Measurements from ENCODE around the gene GPRC5A.

Gene GPRC5A

DNA sequence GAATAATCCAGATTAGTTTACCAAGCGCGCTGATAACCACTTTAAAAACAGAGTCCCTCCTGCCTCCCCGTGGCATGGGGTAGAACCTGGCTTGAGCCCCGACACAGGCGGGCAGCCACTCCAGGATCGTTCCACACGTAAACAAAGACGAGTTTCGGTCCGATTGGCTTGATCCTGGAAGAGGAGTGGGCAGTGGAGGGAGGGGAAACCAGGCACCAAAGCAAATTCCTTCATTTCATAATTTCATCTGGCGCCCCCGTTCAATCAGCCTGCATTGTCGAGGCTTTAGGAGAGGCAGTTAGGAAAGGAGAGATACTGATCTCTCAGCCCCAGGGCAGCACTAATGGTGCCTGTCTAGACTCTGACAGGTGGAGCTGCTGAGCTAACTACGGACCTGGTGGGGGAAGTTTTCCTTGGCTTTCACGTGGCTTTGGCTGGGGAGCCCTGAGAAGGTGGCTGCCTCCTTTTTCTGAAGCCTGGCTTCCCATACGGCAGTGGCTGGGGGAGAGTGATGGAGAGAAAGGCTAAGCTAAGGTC is 751 bp upstream of the GPRC5A start (continued):
- no peak for TF ChIP-seq GLI4 (tag by site-specific recombination; IDR thresholded peaks at IDR 0.05)
- no peak for TF ChIP-seq ZFP41 (tag by site-specific recombination; IDR thresholded peaks at IDR 0.05; ENCODE audit: borderline replicate concordance)
- TF ChIP-seq ZNF510 (tag by site-specific recombination; IDR thresholded peaks at IDR 0.05; ENCODE audit: insufficient replicate concordance), result no peak
- TF ChIP-seq, protein P1, sequence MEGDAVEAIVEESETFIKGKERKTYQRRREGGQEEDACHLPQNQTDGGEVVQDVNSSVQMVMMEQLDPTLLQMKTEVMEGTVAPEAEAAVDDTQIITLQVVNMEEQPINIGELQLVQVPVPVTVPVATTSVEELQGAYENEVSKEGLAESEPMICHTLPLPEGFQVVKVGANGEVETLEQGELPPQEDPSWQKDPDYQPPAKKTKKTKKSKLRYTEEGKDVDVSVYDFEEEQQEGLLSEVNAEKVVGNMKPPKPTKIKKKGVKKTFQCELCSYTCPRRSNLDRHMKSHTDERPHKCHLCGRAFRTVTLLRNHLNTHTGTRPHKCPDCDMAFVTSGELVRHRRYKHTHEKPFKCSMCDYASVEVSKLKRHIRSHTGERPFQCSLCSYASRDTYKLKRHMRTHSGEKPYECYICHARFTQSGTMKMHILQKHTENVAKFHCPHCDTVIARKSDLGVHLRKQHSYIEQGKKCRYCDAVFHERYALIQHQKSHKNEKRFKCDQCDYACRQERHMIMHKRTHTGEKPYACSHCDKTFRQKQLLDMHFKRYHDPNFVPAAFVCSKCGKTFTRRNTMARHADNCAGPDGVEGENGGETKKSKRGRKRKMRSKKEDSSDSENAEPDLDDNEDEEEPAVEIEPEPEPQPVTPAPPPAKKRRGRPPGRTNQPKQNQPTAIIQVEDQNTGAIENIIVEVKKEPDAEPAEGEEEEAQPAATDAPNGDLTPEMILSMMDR (tag by site-specific recombination; IDR thresholded peaks at IDR 0.05), result peak; percentile 78
- TF ChIP-seq, protein P2, sequence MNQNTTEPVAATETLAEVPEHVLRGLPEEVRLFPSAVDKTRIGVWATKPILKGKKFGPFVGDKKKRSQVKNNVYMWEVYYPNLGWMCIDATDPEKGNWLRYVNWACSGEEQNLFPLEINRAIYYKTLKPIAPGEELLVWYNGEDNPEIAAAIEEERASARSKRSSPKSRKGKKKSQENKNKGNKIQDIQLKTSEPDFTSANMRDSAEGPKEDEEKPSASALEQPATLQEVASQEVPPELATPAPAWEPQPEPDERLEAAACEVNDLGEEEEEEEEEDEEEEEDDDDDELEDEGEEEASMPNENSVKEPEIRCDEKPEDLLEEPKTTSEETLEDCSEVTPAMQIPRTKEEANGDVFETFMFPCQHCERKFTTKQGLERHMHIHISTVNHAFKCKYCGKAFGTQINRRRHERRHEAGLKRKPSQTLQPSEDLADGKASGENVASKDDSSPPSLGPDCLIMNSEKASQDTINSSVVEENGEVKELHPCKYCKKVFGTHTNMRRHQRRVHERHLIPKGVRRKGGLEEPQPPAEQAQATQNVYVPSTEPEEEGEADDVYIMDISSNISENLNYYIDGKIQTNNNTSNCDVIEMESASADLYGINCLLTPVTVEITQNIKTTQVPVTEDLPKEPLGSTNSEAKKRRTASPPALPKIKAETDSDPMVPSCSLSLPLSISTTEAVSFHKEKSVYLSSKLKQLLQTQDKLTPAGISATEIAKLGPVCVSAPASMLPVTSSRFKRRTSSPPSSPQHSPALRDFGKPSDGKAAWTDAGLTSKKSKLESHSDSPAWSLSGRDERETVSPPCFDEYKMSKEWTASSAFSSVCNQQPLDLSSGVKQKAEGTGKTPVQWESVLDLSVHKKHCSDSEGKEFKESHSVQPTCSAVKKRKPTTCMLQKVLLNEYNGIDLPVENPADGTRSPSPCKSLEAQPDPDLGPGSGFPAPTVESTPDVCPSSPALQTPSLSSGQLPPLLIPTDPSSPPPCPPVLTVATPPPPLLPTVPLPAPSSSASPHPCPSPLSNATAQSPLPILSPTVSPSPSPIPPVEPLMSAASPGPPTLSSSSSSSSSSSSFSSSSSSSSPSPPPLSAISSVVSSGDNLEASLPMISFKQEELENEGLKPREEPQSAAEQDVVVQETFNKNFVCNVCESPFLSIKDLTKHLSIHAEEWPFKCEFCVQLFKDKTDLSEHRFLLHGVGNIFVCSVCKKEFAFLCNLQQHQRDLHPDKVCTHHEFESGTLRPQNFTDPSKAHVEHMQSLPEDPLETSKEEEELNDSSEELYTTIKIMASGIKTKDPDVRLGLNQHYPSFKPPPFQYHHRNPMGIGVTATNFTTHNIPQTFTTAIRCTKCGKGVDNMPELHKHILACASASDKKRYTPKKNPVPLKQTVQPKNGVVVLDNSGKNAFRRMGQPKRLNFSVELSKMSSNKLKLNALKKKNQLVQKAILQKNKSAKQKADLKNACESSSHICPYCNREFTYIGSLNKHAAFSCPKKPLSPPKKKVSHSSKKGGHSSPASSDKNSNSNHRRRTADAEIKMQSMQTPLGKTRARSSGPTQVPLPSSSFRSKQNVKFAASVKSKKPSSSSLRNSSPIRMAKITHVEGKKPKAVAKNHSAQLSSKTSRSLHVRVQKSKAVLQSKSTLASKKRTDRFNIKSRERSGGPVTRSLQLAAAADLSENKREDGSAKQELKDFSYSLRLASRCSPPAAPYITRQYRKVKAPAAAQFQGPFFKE (tag by site-specific recombination; IDR thresholded peaks at IDR 0.05; ENCODE audit: borderline replicate concordance), result no peak
- no peak for TF ChIP-seq ZNF521 (tag by site-specific recombination; IDR thresholded peaks at IDR 0.05)
- TF ChIP-seq ZSCAN23 (tag by site-specific recombination; IDR thresholded peaks at IDR 0.05), result no peak
- peak; percentile 43; the same call in 1 of the 2 replicates for TF ChIP-seq ZNF341 (tag by site-specific recombination; IDR thresholded peaks at IDR 0.05; ENCODE audit: low read depth)
- TF ChIP-seq EGR2 (tag by site-specific recombination; IDR thresholded peaks at IDR 0.05; ENCODE audit: low read depth), result no peak
- peak; percentile 45; the same call in 1 of the 2 replicates for TF ChIP-seq ZNF394 (tag by site-specific recombination; IDR thresholded peaks at IDR 0.05; ENCODE audit: borderline replicate concordance)
- no peak for TF ChIP-seq GLIS1 (tag by site-specific recombination; IDR thresholded peaks at IDR 0.05)
- TF ChIP-seq GLIS2 (tag by site-specific recombination; IDR thresholded peaks at IDR 0.05), result no peak
- TF ChIP-seq SP2 (tag by site-specific recombination; IDR thresholded peaks at IDR 0.05), result no peak
- TF ChIP-seq BCL11A (tag by site-specific recombination; IDR thresholded peaks at IDR 0.05; ENCODE audit: low read depth), result no peak
- TF ChIP-seq ZNF292 (tag by site-specific recombination; IDR thresholded peaks at IDR 0.05; ENCODE audit: borderline replicate concordance, low read depth), result no peak
- TF ChIP-seq SCRT2 (tag by site-specific recombination; IDR thresholded peaks at IDR 0.05), result peak; percentile 99
- TF ChIP-seq, protein P3, sequence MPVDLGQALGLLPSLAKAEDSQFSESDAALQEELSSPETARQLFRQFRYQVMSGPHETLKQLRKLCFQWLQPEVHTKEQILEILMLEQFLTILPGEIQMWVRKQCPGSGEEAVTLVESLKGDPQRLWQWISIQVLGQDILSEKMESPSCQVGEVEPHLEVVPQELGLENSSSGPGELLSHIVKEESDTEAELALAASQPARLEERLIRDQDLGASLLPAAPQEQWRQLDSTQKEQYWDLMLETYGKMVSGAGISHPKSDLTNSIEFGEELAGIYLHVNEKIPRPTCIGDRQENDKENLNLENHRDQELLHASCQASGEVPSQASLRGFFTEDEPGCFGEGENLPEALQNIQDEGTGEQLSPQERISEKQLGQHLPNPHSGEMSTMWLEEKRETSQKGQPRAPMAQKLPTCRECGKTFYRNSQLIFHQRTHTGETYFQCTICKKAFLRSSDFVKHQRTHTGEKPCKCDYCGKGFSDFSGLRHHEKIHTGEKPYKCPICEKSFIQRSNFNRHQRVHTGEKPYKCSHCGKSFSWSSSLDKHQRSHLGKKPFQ (tag by site-specific recombination; IDR thresholded peaks at IDR 0.05), result no peak
- TF ChIP-seq ZNF791 (tag by site-specific recombination; IDR thresholded peaks at IDR 0.05), result no peak
- TF ChIP-seq ZNF610 (tag by site-specific recombination; IDR thresholded peaks at IDR 0.05; ENCODE audit: borderline replicate concordance), result 0 out of 2 replicates have a peak, but pooled peaks have one; percentile 21
- no peak for TF ChIP-seq ZNF157 (tag by site-specific recombination; IDR thresholded peaks at IDR 0.05)
- TF ChIP-seq ZNF664 (tag by site-specific recombination; IDR thresholded peaks at IDR 0.05), result no peak
- TF ChIP-seq ZFHX2 (tag by site-specific recombination; conservative IDR thresholded peaks at IDR 0.05), result peak; percentile 21; the same call in 1 of the 2 replicates
- no peak for TF ChIP-seq RBAK (tag by site-specific recombination; IDR thresholded peaks at IDR 0.05)
- TF ChIP-seq HOXC10 (CRISPR knock-in tag; IDR thresholded peaks at IDR 0.05), result no peak
- no peak for TF ChIP-seq ZNF211 (tag by site-specific recombination; IDR thresholded peaks at IDR 0.05; ENCODE audit: low read depth)
- TF ChIP-seq IKZF3 (tag by site-specific recombination; IDR thresholded peaks at IDR 0.05), result 0 out of 2 replicates have a peak, but pooled peaks have one; percentile 36
- TF ChIP-seq, protein P4, sequence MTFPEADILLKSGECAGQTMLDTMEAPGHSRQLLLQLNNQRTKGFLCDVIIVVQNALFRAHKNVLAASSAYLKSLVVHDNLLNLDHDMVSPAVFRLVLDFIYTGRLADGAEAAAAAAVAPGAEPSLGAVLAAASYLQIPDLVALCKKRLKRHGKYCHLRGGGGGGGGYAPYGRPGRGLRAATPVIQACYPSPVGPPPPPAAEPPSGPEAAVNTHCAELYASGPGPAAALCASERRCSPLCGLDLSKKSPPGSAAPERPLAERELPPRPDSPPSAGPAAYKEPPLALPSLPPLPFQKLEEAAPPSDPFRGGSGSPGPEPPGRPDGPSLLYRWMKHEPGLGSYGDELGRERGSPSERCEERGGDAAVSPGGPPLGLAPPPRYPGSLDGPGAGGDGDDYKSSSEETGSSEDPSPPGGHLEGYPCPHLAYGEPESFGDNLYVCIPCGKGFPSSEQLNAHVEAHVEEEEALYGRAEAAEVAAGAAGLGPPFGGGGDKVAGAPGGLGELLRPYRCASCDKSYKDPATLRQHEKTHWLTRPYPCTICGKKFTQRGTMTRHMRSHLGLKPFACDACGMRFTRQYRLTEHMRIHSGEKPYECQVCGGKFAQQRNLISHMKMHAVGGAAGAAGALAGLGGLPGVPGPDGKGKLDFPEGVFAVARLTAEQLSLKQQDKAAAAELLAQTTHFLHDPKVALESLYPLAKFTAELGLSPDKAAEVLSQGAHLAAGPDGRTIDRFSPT (tag by site-specific recombination; IDR thresholded peaks at IDR 0.05), result no peak
- TF ChIP-seq, protein P5, sequence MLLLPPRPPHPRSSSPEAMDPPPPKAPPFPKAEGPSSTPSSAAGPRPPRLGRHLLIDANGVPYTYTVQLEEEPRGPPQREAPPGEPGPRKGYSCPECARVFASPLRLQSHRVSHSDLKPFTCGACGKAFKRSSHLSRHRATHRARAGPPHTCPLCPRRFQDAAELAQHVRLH (tag by site-specific recombination; IDR thresholded peaks at IDR 0.05), result no peak
- TF ChIP-seq ZBTB48 (tag by site-specific recombination; IDR thresholded peaks at IDR 0.05), result peak; percentile 61; the same call in 1 of the 2 replicates
- TF ChIP-seq ZNF223 (tag by site-specific recombination; IDR thresholded peaks at IDR 0.05), result no peak

Data from HEK293 (cell line).